ENCODE measurements around the gene PITPNC1.

GRCh38 chr17:67635681-67636080, 258.6 kb downstream of the PITPNC1 start:
- TF ChIP-seq CTCF (IDR thresholded peaks at IDR 0.05) (no peak), EP300 (IDR thresholded peaks at IDR 0.05) (no peak), POLR2A (IDR thresholded peaks at IDR 0.05) (no peak)

Measured in tibial nerve (tissue), 4 donors.